ENCODE results near the gene IFNLR1.

GRCh38 chr1:24222793-24223192 lies 35.7 kb upstream of the IFNLR1 start:
- TF ChIP-seq POLR2A (IDR thresholded peaks at IDR 0.05) (no peak), EP300 (IDR thresholded peaks at IDR 0.05; ENCODE audit: low read depth) (no peak), CTCF (IDR thresholded peaks at IDR 0.05) (no peak), POLR2AphosphoS5 (IDR thresholded peaks at IDR 0.05) (no peak)

All from transverse colon (tissue), 4 donors.